T-helper 1 cell treated with Interleukin-12 subunit alpha and Interleukin-12 subunit beta and Interleukin-4 antibody, amounts not matched to agents 30 μg/mL and 1 μg/mL, for 36 hours (primary cell): ENCODE data around the gene FCER1G.

ENCODE experiments used
- H3K27ac Mint-ChIP-seq: one replicate; pipeline ENCODE4 v1.8.0; 2021; ENCODE audit warnings: mild to moderate bottlenecking, mixed read lengths
- H3K27me3 Mint-ChIP-seq: one replicate; pipeline ENCODE4 v1.8.0; 2021; ENCODE audit warnings: low read depth, mixed read lengths
- H3K36me3 Mint-ChIP-seq: one replicate; pipeline ENCODE4 v1.8.0; 2021; ENCODE audit warnings: low read depth, mixed read lengths
- H3K4me1 Mint-ChIP-seq: one replicate; pipeline ENCODE4 v1.8.0; 2021; ENCODE audit warnings: low read depth, mixed read lengths
- H3K4me3 Mint-ChIP-seq: one replicate; pipeline ENCODE4 v1.8.0; 2021; ENCODE audit warnings: mild to moderate bottlenecking, moderate library complexity, mixed read lengths
- H3K9me3 Mint-ChIP-seq: one replicate; pipeline ENCODE4 v1.8.0; 2021; ENCODE audit warnings: mixed read lengths

The FCER1G gene

GRCh38 chr1:161215076-161215475 is at the start of gene FCER1G:
TSS of gene FCER1G (plus strand) at chr1:161215295. CDS start at chr1:161215322, 27 bp downstream.
- peaks cover 37% of the 10 kb centered on the region for H3K36me3 Mint-ChIP-seq
- no peaks in the 10 kb centered on the region for H3K27me3 Mint-ChIP-seq
- H3K4me3 Mint-ChIP-seq, result peak within 1 kb of the TSS; percentile 12

GRCh38 chr1:161165742-161166668 is 49.1 kb upstream of the FCER1G start, which contains the start of gene PPOX:
TSS of gene PPOX (plus strand) at chr1:161166426. CDS start at chr1:161166848, 422 bp downstream.
- H3K27me3 Mint-ChIP-seq, result no peaks in the 10 kb centered on the region
- peak within 1 kb of the TSS; percentile 98 for H3K27ac Mint-ChIP-seq
- H3K9me3 Mint-ChIP-seq, result no peaks in the 10 kb centered on the region
- H3K4me3 Mint-ChIP-seq, result peak within 1 kb of the TSS; percentile 91
- H3K36me3 Mint-ChIP-seq, result peaks cover 29% of the 10 kb centered on the region
- H3K4me1 Mint-ChIP-seq, result peaks cover 31% of the 10 kb centered on the region

More at GRCh38 chr1:161215076-161215475, at the start of gene FCER1G:
- peaks cover 29% of the 10 kb centered on the region for H3K4me1 Mint-ChIP-seq
- H3K9me3 Mint-ChIP-seq, result no peaks in the 10 kb centered on the region
- H3K27ac Mint-ChIP-seq, result peak within 1 kb of the TSS; percentile 52

- peaks cover 30% of the 10 kb centered on the region for H3K36me3 Mint-ChIP-seq
- H3K9me3 Mint-ChIP-seq, result no peaks in the 10 kb centered on the region
- H3K4me3 Mint-ChIP-seq, result peak overlapping the region; percentile 91
- peak overlapping the region; percentile 98 for H3K27ac Mint-ChIP-seq
- no peaks in the 10 kb centered on the region for H3K27me3 Mint-ChIP-seq
- H3K4me1 Mint-ChIP-seq, result peaks cover 24% of the 10 kb centered on the region
These were observed 48.2 kb upstream of the FCER1G start for GRCh38 chr1:161166669-161167548.

- Mint-ChIP-seq H3K4me1 (peaks cover 26% of the 10 kb centered on the region), H3K27ac (no peak overlapping the region), H3K27me3 (no peaks in the 10 kb centered on the region), H3K4me3 (peak overlapping the region; percentile 37), H3K36me3 (peaks cover 34% of the 10 kb centered on the region), H3K9me3 (no peaks in the 10 kb centered on the region)
These were observed 46.2 kb upstream of the FCER1G start for GRCh38 chr1:161168906-161169305.

GRCh38 chr1:161171191-161171590 is 43.9 kb upstream of the FCER1G start:
- Mint-ChIP-seq H3K36me3 (peaks cover 38% of the 10 kb centered on the region), H3K27ac (no peak overlapping the region), H3K4me3 (no peak overlapping the region), H3K9me3 (no peaks in the 10 kb centered on the region), H3K27me3 (no peaks in the 10 kb centered on the region), H3K4me1 (peaks cover 35% of the 10 kb centered on the region)

- Mint-ChIP-seq H3K27ac (no peak overlapping the region), H3K9me3 (no peaks in the 10 kb centered on the region), H3K4me1 (peaks cover 40% of the 10 kb centered on the region), H3K36me3 (peaks cover 41% of the 10 kb centered on the region), H3K27me3 (no peaks in the 10 kb centered on the region), H3K4me3 (no peak overlapping the region)
These were observed 43.4 kb upstream of the FCER1G start for GRCh38 chr1:161171696-161172095.

- H3K27ac Mint-ChIP-seq, result peak overlapping the region; percentile 64
- H3K9me3 Mint-ChIP-seq, result no peaks in the 10 kb centered on the region
- peaks cover 35% of the 10 kb centered on the region for H3K4me1 Mint-ChIP-seq
- peaks cover 41% of the 10 kb centered on the region for H3K36me3 Mint-ChIP-seq
- H3K27me3 Mint-ChIP-seq, result no peaks in the 10 kb centered on the region
- H3K4me3 Mint-ChIP-seq, result no peak overlapping the region
These were observed 42.7 kb upstream of the FCER1G start for GRCh38 chr1:161172349-161172748.

- peak overlapping the region; percentile 62 for H3K27ac Mint-ChIP-seq
- peaks cover 38% of the 10 kb centered on the region for H3K4me1 Mint-ChIP-seq
- H3K4me3 Mint-ChIP-seq, result no peak overlapping the region
- H3K36me3 Mint-ChIP-seq, result peaks cover 41% of the 10 kb centered on the region
- no peaks in the 10 kb centered on the region for H3K27me3 Mint-ChIP-seq
- no peaks in the 10 kb centered on the region for H3K9me3 Mint-ChIP-seq
These were observed 42.2 kb upstream of the FCER1G start for GRCh38 chr1:161172776-161173376.

- H3K27ac Mint-ChIP-seq, result no peak overlapping the region
- no peaks in the 10 kb centered on the region for H3K9me3 Mint-ChIP-seq
- no peak overlapping the region for H3K4me3 Mint-ChIP-seq
- H3K36me3 Mint-ChIP-seq, result peaks cover 37% of the 10 kb centered on the region
- H3K4me1 Mint-ChIP-seq, result peaks cover 38% of the 10 kb centered on the region
- no peaks in the 10 kb centered on the region for H3K27me3 Mint-ChIP-seq
These were observed 41.4 kb upstream of the FCER1G start for GRCh38 chr1:161173711-161174110.

- Mint-ChIP-seq H3K9me3 (no peaks in the 10 kb centered on the region), H3K27me3 (no peaks in the 10 kb centered on the region), H3K4me3 (peak overlapping the region; percentile 37), H3K27ac (peak overlapping the region; percentile 43), H3K4me1 (peaks cover 41% of the 10 kb centered on the region), H3K36me3 (peaks cover 37% of the 10 kb centered on the region)
These were observed 40.2 kb upstream of the FCER1G start for GRCh38 chr1:161174911-161175310.

GRCh38 chr1:161175771-161176453 is 39.2 kb upstream of the FCER1G start:
- H3K27ac Mint-ChIP-seq, result peak overlapping the region; percentile 95
- peaks cover 37% of the 10 kb centered on the region for H3K36me3 Mint-ChIP-seq
- no peaks in the 10 kb centered on the region for H3K9me3 Mint-ChIP-seq
- H3K27me3 Mint-ChIP-seq, result no peaks in the 10 kb centered on the region
- peak overlapping the region; percentile 95 for H3K4me3 Mint-ChIP-seq
- peaks cover 49% of the 10 kb centered on the region for H3K4me1 Mint-ChIP-seq

- peaks cover 32% of the 10 kb centered on the region for H3K36me3 Mint-ChIP-seq
- peak overlapping the region; percentile 95 for H3K27ac Mint-ChIP-seq
- H3K4me1 Mint-ChIP-seq, result peaks cover 54% of the 10 kb centered on the region
- H3K9me3 Mint-ChIP-seq, result no peaks in the 10 kb centered on the region
- peak overlapping the region; percentile 95 for H3K4me3 Mint-ChIP-seq
- no peaks in the 10 kb centered on the region for H3K27me3 Mint-ChIP-seq
These were observed 38.5 kb upstream of the FCER1G start for GRCh38 chr1:161176468-161177111.

GRCh38 chr1:161177112-161177935 is 37.8 kb upstream of the FCER1G start, which contains the start of gene B4GALT3:
TSS of gene B4GALT3 (minus strand) at chr1:161177507. CDS start at chr1:161176060, 1,447 bp downstream.
- Mint-ChIP-seq H3K4me3 (peak within 1 kb of the TSS; percentile 95), H3K9me3 (no peaks in the 10 kb centered on the region), H3K27ac (peak within 1 kb of the TSS; percentile 95), H3K27me3 (no peaks in the 10 kb centered on the region), H3K36me3 (peaks cover 29% of the 10 kb centered on the region), H3K4me1 (peaks cover 59% of the 10 kb centered on the region)
